ENCODE results near the gene CHIT1. TPM values are rescaled to one million over a fixed set of nuclear protein-coding genes. Genes with fewer than 3 reads are reported as not detected.

Gene CHIT1
- total RNA-seq, 1 donor from 2014 or later: not detected

- Histone ChIP-seq H3K4me3 (no peak overlapping the region), H3K36me3 (no peaks in the 10 kb centered on the region), H3K27me3 (no peaks in the 10 kb centered on the region), H3K27ac (peak overlapping the region; percentile 22 to 46), H3K4me1 (peaks cover 0 to 6% of the 10 kb centered on the region in 2 donors), H3K9me3 (no peaks in the 10 kb centered on the region)
- no peak for DNase-seq (ENCODE audit: low spot score in 2 of 2)
- TF ChIP-seq, protein P1, sequence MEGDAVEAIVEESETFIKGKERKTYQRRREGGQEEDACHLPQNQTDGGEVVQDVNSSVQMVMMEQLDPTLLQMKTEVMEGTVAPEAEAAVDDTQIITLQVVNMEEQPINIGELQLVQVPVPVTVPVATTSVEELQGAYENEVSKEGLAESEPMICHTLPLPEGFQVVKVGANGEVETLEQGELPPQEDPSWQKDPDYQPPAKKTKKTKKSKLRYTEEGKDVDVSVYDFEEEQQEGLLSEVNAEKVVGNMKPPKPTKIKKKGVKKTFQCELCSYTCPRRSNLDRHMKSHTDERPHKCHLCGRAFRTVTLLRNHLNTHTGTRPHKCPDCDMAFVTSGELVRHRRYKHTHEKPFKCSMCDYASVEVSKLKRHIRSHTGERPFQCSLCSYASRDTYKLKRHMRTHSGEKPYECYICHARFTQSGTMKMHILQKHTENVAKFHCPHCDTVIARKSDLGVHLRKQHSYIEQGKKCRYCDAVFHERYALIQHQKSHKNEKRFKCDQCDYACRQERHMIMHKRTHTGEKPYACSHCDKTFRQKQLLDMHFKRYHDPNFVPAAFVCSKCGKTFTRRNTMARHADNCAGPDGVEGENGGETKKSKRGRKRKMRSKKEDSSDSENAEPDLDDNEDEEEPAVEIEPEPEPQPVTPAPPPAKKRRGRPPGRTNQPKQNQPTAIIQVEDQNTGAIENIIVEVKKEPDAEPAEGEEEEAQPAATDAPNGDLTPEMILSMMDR (IDR thresholded peaks at IDR 0.05): no peak
- intact Hi-C loops (cut with DNase I): no loop called here
Measured at GRCh38 chr1:203199481-203199815, 30.0 kb downstream of the CHIT1 start.

DNA sequence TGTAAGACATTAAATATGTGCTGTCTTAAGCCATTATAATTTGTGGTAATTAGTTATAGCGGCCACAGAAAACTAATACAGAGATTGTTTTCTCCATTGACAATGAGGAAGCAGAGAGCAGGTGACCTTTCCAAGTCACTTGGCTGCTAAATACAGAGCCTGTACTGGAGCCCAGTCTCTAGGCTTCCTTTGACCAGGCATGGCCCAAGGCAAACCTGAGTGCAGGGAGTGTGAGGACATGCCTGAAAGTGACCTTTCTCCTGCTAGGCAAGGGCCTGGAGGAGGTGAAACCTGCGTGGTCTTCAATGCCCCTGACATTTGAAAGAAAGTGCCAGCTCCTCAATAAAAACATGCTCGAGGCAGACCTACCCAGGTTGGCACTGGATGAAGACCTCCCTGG is 30.5 kb downstream of the CHIT1 start:
- Histone ChIP-seq H3K4me3 (no peak overlapping the region), H3K9me3 (no peaks in the 10 kb centered on the region), H3K27me3 (no peaks in the 10 kb centered on the region), H3K36me3 (no peaks in the 10 kb centered on the region), H3K27ac (no peak overlapping the region), H3K4me1 (peaks cover 0 to 6% of the 10 kb centered on the region in 2 donors)
- intact Hi-C loops (cut with DNase I): no loop called here
- TF ChIP-seq, protein P1 (IDR thresholded peaks at IDR 0.05): no peak
- no peak for DNase-seq (ENCODE audit: low spot score in 2 of 2)

DNA sequence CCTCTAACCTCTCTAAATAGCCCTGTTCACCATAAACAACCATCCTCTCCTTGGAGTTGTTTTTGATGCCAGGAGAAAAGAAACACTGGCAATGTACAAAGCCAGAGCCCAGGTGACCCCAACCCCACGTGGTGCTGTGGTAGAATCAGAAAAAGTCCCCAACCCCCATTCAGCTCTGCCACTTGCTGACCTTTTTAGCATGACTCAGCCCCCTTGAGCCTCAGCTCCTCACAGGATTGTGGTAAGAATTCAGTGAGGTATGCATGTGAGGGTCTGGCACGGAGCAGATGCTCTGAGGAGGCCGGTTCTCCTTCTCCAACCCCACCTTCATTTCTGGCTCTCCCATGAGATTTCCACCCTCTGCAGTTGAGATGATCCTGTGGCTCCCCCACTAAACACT is 31.8 kb downstream of the CHIT1 start:
- no peaks in the 10 kb centered on the region for H3K27me3 ChIP-seq
- TF ChIP-seq, protein P1 (IDR thresholded peaks at IDR 0.05): no peak
- DNase-seq (ENCODE audit: low spot score in 2 of 2): no peak
- H3K27ac ChIP-seq: no peak overlapping the region
- no peaks in the 10 kb centered on the region for H3K36me3 ChIP-seq
- no peak overlapping the region for H3K4me3 ChIP-seq
- H3K9me3 ChIP-seq: no peaks in the 10 kb centered on the region
- intact Hi-C loops (cut with DNase I): no loop called here
- H3K4me1 ChIP-seq: peaks cover 0 to 6% of the 10 kb centered on the region in 2 donors

DNA sequence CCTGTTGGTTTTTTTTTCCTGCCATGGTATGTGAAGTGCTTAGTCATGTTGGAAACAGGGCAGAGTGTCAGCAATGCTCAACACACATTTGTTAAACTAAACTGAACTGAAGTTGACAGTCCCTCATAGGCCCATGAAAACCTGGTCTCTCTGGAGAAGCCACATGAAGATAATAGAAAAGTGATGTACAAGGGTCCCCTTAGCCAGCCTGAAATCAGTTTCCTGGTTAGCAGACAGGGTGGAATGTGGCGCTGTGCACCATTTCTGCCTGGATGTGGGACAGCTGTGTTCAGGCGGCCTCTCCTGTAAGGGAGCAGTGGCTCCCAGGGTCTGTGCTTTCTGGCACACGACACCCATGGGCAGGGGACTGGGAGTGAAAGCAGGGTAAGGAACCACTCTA is 33.1 kb downstream of the CHIT1 start:
- TF ChIP-seq, protein P1 (IDR thresholded peaks at IDR 0.05): no peak
- no peaks in the 10 kb centered on the region for H3K9me3 ChIP-seq
- no peak overlapping the region for H3K4me3 ChIP-seq
- H3K4me1 ChIP-seq: peaks cover 0 to 6% of the 10 kb centered on the region in 2 donors
- no peaks in the 10 kb centered on the region for H3K36me3 ChIP-seq
- intact Hi-C loops (cut with DNase I): no loop called here
- DNase-seq (ENCODE audit: low spot score in 2 of 2): no peak
- H3K27me3 ChIP-seq: no peaks in the 10 kb centered on the region
- no peak overlapping the region for H3K27ac ChIP-seq

DNA sequence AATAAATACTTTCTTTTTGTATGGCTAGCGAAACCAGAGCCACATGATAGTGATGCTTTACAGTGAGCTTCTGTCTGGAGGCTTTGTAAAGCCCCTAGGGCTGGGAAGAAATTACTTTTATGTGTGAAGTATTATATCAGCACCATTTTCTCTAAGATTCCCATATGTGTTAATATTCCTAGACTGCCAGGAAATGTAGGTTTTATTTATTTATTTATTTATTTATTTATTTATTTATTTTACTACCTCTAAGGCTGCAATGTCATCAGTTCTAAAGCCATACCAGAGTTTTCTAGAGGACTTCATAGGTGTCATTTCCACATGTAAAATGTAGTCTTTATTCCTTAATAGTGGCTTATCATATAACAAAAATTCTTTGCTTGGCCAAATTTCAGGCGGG is 38.5 kb downstream of the CHIT1 start:
- Histone ChIP-seq H3K27ac (no peak overlapping the region), H3K27me3 (no peaks in the 10 kb centered on the region), H3K4me3 (no peak overlapping the region), H3K4me1 (no peaks in the 10 kb centered on the region), H3K36me3 (no peaks in the 10 kb centered on the region), H3K9me3 (no peaks in the 10 kb centered on the region)
- intact Hi-C loops (cut with DNase I): no loop called here
- TF ChIP-seq, protein P1 (IDR thresholded peaks at IDR 0.05): no peak
- DNase-seq (ENCODE audit: low spot score in 2 of 2): no peak

- Histone ChIP-seq H3K4me1 (no peaks in the 10 kb centered on the region), H3K27me3 (no peaks in the 10 kb centered on the region), H3K27ac (no peak overlapping the region), H3K36me3 (no peaks in the 10 kb centered on the region), H3K4me3 (no peak overlapping the region), H3K9me3 (no peaks in the 10 kb centered on the region)
- intact Hi-C loops (cut with DNase I): no loop called here
- TF ChIP-seq, protein P1 (IDR thresholded peaks at IDR 0.05): no peak
- peak in 1 of 2 donors; percentile 15 for DNase-seq (ENCODE audit: low spot score in 2 of 2)
Measured at GRCh38 chr1:203189951-203190352, 39.5 kb downstream of the CHIT1 start.
